ENCODE measurements around the gene PIEZO1. TPM values are rescaled to one million over a fixed set of nuclear protein-coding genes. Genes with fewer than 3 reads are reported as not detected.

The PIEZO1 gene
- total and polyA plus RNA-seq, 9 of the 15 experiments (the other 6 are each of a cell fraction or from before 2014, with no cell fraction given): 3.6 to 432 (median 131) TPM

DNA sequence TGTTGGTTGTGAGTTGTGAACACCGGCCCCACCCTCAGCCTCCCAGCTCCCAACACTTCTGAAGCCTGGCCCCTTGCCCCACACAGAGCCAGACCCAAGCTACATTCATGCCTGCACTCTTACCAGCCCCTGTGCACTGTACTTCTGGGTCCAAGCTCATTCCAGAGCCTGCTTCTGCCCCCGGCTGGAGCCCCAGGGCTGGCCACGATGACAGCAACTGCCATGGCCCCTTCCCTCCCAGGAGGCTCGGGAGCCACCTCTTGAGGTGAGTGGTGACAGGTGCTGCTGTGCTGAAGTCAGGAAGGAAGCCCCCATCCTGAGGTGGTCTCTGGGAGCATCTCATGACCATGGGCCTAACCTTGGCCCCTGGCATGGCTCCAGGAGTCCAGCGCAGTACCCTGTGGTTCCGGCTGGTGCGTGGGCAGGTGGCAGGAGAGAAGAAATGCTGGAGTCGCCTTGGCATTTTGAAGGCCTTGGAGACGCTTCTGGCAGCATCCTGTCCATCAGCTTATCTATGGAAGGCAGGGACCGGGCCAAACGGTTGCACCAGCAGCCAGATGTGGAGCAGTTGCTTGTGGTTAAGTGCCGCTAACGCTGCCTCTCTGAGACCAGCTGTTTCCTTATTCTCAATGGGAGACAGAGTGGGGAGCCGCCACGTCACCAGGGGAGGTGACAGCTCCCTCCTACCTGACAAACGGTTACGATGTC, 14.7 kb upstream of the PIEZO1 start (continued):
- TF ChIP-seq, protein P1, sequence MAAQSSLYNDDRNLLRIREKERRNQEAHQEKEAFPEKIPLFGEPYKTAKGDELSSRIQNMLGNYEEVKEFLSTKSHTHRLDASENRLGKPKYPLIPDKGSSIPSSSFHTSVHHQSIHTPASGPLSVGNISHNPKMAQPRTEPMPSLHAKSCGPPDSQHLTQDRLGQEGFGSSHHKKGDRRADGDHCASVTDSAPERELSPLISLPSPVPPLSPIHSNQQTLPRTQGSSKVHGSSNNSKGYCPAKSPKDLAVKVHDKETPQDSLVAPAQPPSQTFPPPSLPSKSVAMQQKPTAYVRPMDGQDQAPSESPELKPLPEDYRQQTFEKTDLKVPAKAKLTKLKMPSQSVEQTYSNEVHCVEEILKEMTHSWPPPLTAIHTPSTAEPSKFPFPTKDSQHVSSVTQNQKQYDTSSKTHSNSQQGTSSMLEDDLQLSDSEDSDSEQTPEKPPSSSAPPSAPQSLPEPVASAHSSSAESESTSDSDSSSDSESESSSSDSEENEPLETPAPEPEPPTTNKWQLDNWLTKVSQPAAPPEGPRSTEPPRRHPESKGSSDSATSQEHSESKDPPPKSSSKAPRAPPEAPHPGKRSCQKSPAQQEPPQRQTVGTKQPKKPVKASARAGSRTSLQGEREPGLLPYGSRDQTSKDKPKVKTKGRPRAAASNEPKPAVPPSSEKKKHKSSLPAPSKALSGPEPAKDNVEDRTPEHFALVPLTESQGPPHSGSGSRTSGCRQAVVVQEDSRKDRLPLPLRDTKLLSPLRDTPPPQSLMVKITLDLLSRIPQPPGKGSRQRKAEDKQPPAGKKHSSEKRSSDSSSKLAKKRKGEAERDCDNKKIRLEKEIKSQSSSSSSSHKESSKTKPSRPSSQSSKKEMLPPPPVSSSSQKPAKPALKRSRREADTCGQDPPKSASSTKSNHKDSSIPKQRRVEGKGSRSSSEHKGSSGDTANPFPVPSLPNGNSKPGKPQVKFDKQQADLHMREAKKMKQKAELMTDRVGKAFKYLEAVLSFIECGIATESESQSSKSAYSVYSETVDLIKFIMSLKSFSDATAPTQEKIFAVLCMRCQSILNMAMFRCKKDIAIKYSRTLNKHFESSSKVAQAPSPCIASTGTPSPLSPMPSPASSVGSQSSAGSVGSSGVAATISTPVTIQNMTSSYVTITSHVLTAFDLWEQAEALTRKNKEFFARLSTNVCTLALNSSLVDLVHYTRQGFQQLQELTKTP (IDR thresholded peaks at IDR 0.05; ENCODE audit: low read depth in 1 of 2, partially characterized antibody in 2 of 2): peak in 1 of 2 experiments; percentile 70
- TF ChIP-seq, protein P2, sequence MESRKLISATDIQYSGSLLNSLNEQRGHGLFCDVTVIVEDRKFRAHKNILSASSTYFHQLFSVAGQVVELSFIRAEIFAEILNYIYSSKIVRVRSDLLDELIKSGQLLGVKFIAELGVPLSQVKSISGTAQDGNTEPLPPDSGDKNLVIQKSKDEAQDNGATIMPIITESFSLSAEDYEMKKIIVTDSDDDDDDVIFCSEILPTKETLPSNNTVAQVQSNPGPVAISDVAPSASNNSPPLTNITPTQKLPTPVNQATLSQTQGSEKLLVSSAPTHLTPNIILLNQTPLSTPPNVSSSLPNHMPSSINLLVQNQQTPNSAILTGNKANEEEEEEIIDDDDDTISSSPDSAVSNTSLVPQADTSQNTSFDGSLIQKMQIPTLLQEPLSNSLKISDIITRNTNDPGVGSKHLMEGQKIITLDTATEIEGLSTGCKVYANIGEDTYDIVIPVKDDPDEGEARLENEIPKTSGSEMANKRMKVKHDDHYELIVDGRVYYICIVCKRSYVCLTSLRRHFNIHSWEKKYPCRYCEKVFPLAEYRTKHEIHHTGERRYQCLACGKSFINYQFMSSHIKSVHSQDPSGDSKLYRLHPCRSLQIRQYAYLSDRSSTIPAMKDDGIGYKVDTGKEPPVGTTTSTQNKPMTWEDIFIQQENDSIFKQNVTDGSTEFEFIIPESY (CRISPR knock-in tag; IDR thresholded peaks at IDR 0.05): peak; percentile 35; the same call in 1 of the 2 replicates
- TF ChIP-seq ZNF584 (CRISPR knock-in tag; IDR thresholded peaks at IDR 0.05; ENCODE audit: low read depth): peak; percentile 68
- TF ChIP-seq, protein P3, sequence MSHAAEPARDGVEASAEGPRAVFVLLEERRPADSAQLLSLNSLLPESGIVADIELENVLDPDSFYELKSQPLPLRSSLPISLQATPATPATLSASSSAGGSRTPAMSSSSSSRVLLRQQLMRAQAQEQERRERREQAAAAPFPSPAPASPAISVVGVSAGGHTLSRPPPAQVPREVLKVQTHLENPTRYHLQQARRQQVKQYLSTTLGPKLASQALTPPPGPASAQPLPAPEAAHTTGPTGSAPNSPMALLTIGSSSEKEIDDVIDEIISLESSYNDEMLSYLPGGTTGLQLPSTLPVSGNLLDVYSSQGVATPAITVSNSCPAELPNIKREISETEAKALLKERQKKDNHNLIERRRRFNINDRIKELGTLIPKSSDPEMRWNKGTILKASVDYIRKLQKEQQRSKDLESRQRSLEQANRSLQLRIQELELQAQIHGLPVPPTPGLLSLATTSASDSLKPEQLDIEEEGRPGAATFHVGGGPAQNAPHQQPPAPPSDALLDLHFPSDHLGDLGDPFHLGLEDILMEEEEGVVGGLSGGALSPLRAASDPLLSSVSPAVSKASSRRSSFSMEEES (CRISPR knock-in tag; IDR thresholded peaks at IDR 0.05): no peak
- TF ChIP-seq ZNF316 (IDR thresholded peaks at IDR 0.05): no peak
- no peak for TF ChIP-seq PURB (CRISPR knock-in tag; IDR thresholded peaks at IDR 0.05; ENCODE audit: low read depth)
- TF ChIP-seq SP1 (CRISPR knock-in tag; IDR thresholded peaks at IDR 0.05): peak; percentile 76; the same call in 1 of the 2 replicates
- TF ChIP-seq ZNF175 (CRISPR knock-in tag; IDR thresholded peaks at IDR 0.05; ENCODE audit: low read depth): peak; percentile 77; the same call in 1 of the 2 replicates
- peak; percentile 56 for TF ChIP-seq RBFOX2 (IDR thresholded peaks at IDR 0.05; ENCODE audit: low read depth, low read length)
- peak; percentile 49; the same call in 1 of the 2 replicates for TF ChIP-seq E2F3 (CRISPR knock-in tag; IDR thresholded peaks at IDR 0.05)
- TF ChIP-seq, protein P4, sequence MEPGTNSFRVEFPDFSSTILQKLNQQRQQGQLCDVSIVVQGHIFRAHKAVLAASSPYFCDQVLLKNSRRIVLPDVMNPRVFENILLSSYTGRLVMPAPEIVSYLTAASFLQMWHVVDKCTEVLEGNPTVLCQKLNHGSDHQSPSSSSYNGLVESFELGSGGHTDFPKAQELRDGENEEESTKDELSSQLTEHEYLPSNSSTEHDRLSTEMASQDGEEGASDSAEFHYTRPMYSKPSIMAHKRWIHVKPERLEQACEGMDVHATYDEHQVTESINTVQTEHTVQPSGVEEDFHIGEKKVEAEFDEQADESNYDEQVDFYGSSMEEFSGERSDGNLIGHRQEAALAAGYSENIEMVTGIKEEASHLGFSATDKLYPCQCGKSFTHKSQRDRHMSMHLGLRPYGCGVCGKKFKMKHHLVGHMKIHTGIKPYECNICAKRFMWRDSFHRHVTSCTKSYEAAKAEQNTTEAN (CRISPR knock-in tag; IDR thresholded peaks at IDR 0.05): no peak
- TF ChIP-seq SIRT6 (IDR thresholded peaks at IDR 0.05; ENCODE audit: low read depth, low read length): no peak
- no peak for TF ChIP-seq MTA1 (IDR thresholded peaks at IDR 0.05; ENCODE audit: borderline replicate concordance)
- peak; percentile 46 for TF ChIP-seq HNRNPLL (IDR thresholded peaks at IDR 0.05; ENCODE audit: low read depth, low read length, poor library complexity, severe bottlenecking)
- peak; percentile 86 for TF ChIP-seq STAT5A (IDR thresholded peaks at IDR 0.05; ENCODE audit: borderline replicate concordance, low read length)
- TF ChIP-seq ZNF253 (CRISPR knock-in tag; conservative IDR thresholded peaks at IDR 0.05): no peak
- TF ChIP-seq EWSR1 (IDR thresholded peaks at IDR 0.05; ENCODE audit: borderline replicate concordance, low read depth, partially characterized antibody): no peak
- TF ChIP-seq LEF1 (IDR thresholded peaks at IDR 0.05): peak; percentile 66; the same call in 1 of the 2 replicates
